Gastroesophageal sphincter (tissue), 4 donors: ENCODE results near the gene AKR7A3. TPM values are rescaled to one million over a fixed set of nuclear protein-coding genes. Genes with fewer than 3 reads are reported as not detected.
"Not testable (repeated sequence)": the region's sequence is repeated elsewhere in the genome, so short reads cannot be mapped to it uniquely, and the experiment has no call there.

Experiments
- ATAC-seq: fragments of 150-250 bp; one replicate; pipeline ENCODE4 v1.9.1; 2016; ENCODE audit warnings: mild to moderate bottlenecking, moderate library complexity
- H3K27ac ChIP-seq, 4 donors: fragments of 200-600 bp; sonication (generic) in 3 of 4; 1 replicate in 3 of 4; 2 replicates in 1 of 4; pipeline ENCODE4 v1.5.1; 2016 to 2019
- H3K27me3 ChIP-seq: fragments of 200-600 bp; sonication (generic); one replicate; pipeline ENCODE4 v1.5.1; 2019
- H3K36me3 ChIP-seq, 2 donors: fragments of 200-600 bp; sonication (generic); one replicate each; pipeline ENCODE4 v1.5.1; 2019; ENCODE audit warnings: control low read depth in 1 of 2
- H3K4me1 ChIP-seq, 3 donors: fragments of 200-600 bp; sonication (generic); 1 replicate in 2 of 3; 2 replicates in 1 of 3; pipeline ENCODE4 v1.5.1; 2016 to 2019; ENCODE audit warnings: control low read depth in 2 of 3
- H3K4me3 ChIP-seq, 2 donors: fragments of 200-600 bp; sonication (generic); one replicate each; pipeline ENCODE4 v1.5.1; 2019; ENCODE audit warnings: mild to moderate bottlenecking in 1 of 2, moderate library complexity in 1 of 2
- H3K9me3 ChIP-seq, 3 donors: fragments of 200-600 bp; sonication (generic); one replicate each; pipeline ENCODE4 v1.5.1; 2017 to 2019; ENCODE audit warnings: control low read depth in 2 of 3
- CTCF ChIP-seq, 4 experiments: fragments of 200-600 bp in 2 of 4; fragments of 450-650 bp in 2 of 4; sonication (generic) in 1 of 4; IDR thresholded peaks; one replicate each; pipeline ENCODE4 v1.5.1; 2017 to 2019; ENCODE audit warnings: antibody characterized with exemption in 4 of 4, mild to moderate bottlenecking in 2 of 4, moderate library complexity in 2 of 4
- EP300 ChIP-seq: sonication (generic); formaldehyde crosslinking; IDR thresholded peaks from one replicate; pipeline ENCODE4 v1.6.1; 2017; ENCODE audit warnings: antibody characterized with exemption, mild to moderate bottlenecking
- POLR2A ChIP-seq, 2 donors: fragments of 450-650 bp; IDR thresholded peaks; one replicate each; pipeline ENCODE4 v1.6.1; 2017; ENCODE audit warnings: antibody characterized with exemption in 2 of 2, mild to moderate bottlenecking in 2 of 2, moderate library complexity in 1 of 2
- POLR2AphosphoS5 ChIP-seq: sonication (generic); formaldehyde crosslinking; IDR thresholded peaks from one replicate; pipeline ENCODE4 v1.6.1; 2017; ENCODE audit warnings: antibody characterized with exemption
- WGBS, 2 donors: methylation state at CpG; one replicate each; pipeline ENCODE4 v1.1.5; 2018; ENCODE audit warnings: low coverage in 1 of 2; 5-methylcytosine and 5-hydroxymethylcytosine counted together
- total RNA-seq, 4 donors: library from RNA; depleted of rRNA; stranded (reverse); fragments of >200 nt; gene quantifications; one replicate each; pipeline ENCODE4 v1.1.0, GENCODE V29; 2016

AKR7A3 gene
- total RNA-seq, 4 donors from 2014 or later: 0.27 to 1.6 (median 0.71) TPM

GRCh38 chr1:19272064-19272463 is 16.5 kb downstream of the AKR7A3 start:
- TF ChIP-seq EP300 (no peak), POLR2AphosphoS5 (no peak), POLR2A (IDR thresholded peaks at IDR 0.05) (no peak), CTCF (IDR thresholded peaks at IDR 0.05) (no peak)
- Histone ChIP-seq H3K4me1 (peaks cover 0 to 9% (median 0%) of the 10 kb centered on the region in 3 donors), H3K36me3 (no peaks in the 10 kb centered on the region), H3K27ac (no peak overlapping the region), H3K27me3 (peaks cover 14% of the 10 kb centered on the region), H3K4me3 (no peak overlapping the region), H3K9me3 (peaks cover 0 to 4% (median 0%) of the 10 kb centered on the region in 3 donors)
- ATAC-seq: no peak

- peaks cover 14% of the 10 kb centered on the region for H3K27me3 ChIP-seq
These were observed 18.2 kb downstream of the AKR7A3 start for GRCh38 chr1:19270343-19270730.

GRCh38 chr1:19269427-19270342 is 18.9 kb downstream of the AKR7A3 start:
- H3K27me3 ChIP-seq: peaks cover 14% of the 10 kb centered on the region
- not testable (repeated sequence) for H3K36me3 ChIP-seq, H3K27ac ChIP-seq, H3K4me3 ChIP-seq, ATAC-seq, H3K9me3 ChIP-seq, H3K4me1 ChIP-seq
- WGBS, 2 donors: 62 to 100% methylated on average over 2 of the region's 9 CpGs

More at GRCh38 chr1:19270343-19270730, 18.2 kb downstream of the AKR7A3 start:
- not testable (repeated sequence) for H3K27ac ChIP-seq, H3K4me3 ChIP-seq, ATAC-seq, H3K9me3 ChIP-seq, H3K4me1 ChIP-seq, H3K36me3 ChIP-seq
- WGBS, 2 donors: no CpG with 5 or more reads among the region's 6 CpGs

- TF ChIP-seq EP300 (no peak), POLR2A (IDR thresholded peaks at IDR 0.05) (no peak), POLR2AphosphoS5 (no peak), CTCF (IDR thresholded peaks at IDR 0.05) (no peak)
- H3K36me3 ChIP-seq: no peaks in the 10 kb centered on the region
- no peak for ATAC-seq
- peaks cover 3% of the 10 kb centered on the region for H3K27me3 ChIP-seq
- no peaks in the 10 kb centered on the region for H3K4me1 ChIP-seq
- H3K9me3 ChIP-seq: no peaks in the 10 kb centered on the region
- H3K27ac ChIP-seq: no peak overlapping the region
- 78 to 80% methylated on average over 6 to 10 of the region's 11 CpGs for WGBS, 2 donors
- H3K4me3 ChIP-seq: no peak overlapping the region
These were observed 20.1 kb downstream of the AKR7A3 start for GRCh38 chr1:19268445-19268844.

GRCh38 chr1:19262744-19263143 is 25.8 kb downstream of the AKR7A3 start:
- WGBS, 2 donors: 93% methylated on average over 3 of the region's 5 CpGs; no CpG with 5 or more reads in 1 of the 2 donors
- no peaks in the 10 kb centered on the region for H3K27me3 ChIP-seq
- TF ChIP-seq CTCF (IDR thresholded peaks at IDR 0.05) (no peak), POLR2A (IDR thresholded peaks at IDR 0.05) (no peak), EP300 (no peak), POLR2AphosphoS5 (no peak)
- peaks cover 0 to 33% of the 10 kb centered on the region in 2 donors for H3K36me3 ChIP-seq
- no peaks in the 10 kb centered on the region for H3K9me3 ChIP-seq
- H3K4me3 ChIP-seq: no peak overlapping the region
- no peak overlapping the region for H3K27ac ChIP-seq
- H3K4me1 ChIP-seq: no peaks in the 10 kb centered on the region
- no peak for ATAC-seq

- no peak for ATAC-seq
- no peak overlapping the region for H3K4me3 ChIP-seq
- peaks cover 0 to 40% of the 10 kb centered on the region in 2 donors for H3K36me3 ChIP-seq
- no peaks in the 10 kb centered on the region for H3K9me3 ChIP-seq
- H3K27ac ChIP-seq: no peak overlapping the region
- 83% methylated on average over 2 of the region's 5 CpGs; no CpG with 5 or more reads in 1 of the 2 donors for WGBS, 2 donors
- TF ChIP-seq POLR2AphosphoS5: no peak
- no peak for TF ChIP-seq CTCF (IDR thresholded peaks at IDR 0.05)
- TF ChIP-seq POLR2A (IDR thresholded peaks at IDR 0.05): no peak
- no peak for TF ChIP-seq EP300
- H3K4me1 ChIP-seq: no peaks in the 10 kb centered on the region
- no peaks in the 10 kb centered on the region for H3K27me3 ChIP-seq
These were observed 26.5 kb downstream of the AKR7A3 start for GRCh38 chr1:19262047-19262446.
